ENCODE data around the gene ZFPL1.

ZFPL1 gene

GRCh38 chr11:65095974-65096806, 12.2 kb downstream of the ZFPL1 start, which contains the start of gene VPS51:
Gene VPS51, plus strand, starts transcription at chr11:65096214. Its CDS starts 37 bp downstream, at chr11:65096251.
- DNase-seq, result peak; percentile 97

- no peak for DNase-seq
Observed at GRCh38 chr11:65096926-65097325, 12.9 kb downstream of the ZFPL1 start.

- no peak for DNase-seq
Observed at GRCh38 chr11:65100674-65101350, 16.8 kb downstream of the ZFPL1 start.

GRCh38 chr11:65102142-65103095, 18.4 kb downstream of the ZFPL1 start:
- no peak for DNase-seq

GRCh38 chr11:65103476-65103875, 19.5 kb downstream of the ZFPL1 start:
- DNase-seq, result no peak

GRCh38 chr11:65104628-65105027, 20.6 kb downstream of the ZFPL1 start:
- DNase-seq, result no peak

GRCh38 chr11:65107078-65107477, 23.1 kb downstream of the ZFPL1 start:
- no peak for DNase-seq

GRCh38 chr11:65107751-65108468, 23.9 kb downstream of the ZFPL1 start:
- no peak for DNase-seq

- no peak for DNase-seq
Observed at GRCh38 chr11:65108469-65109123, 24.6 kb downstream of the ZFPL1 start.

GRCh38 chr11:65109231-65110198, 25.5 kb downstream of the ZFPL1 start:
- no peak for DNase-seq

GRCh38 chr11:65110354-65110861, 26.4 kb downstream of the ZFPL1 start:
- DNase-seq, result peak; percentile 93

- no peak for DNase-seq
Observed at GRCh38 chr11:65111159-65111743, 27.2 kb downstream of the ZFPL1 start.

GRCh38 chr11:65111744-65112545, 27.9 kb downstream of the ZFPL1 start, which contains the start of gene TM7SF2:
Gene TM7SF2, plus strand, starts transcription at chr11:65111872. Its CDS starts 144 bp downstream, at chr11:65112016.
- DNase-seq, result peak; percentile 100

- DNase-seq, result peak; percentile 87
Observed at GRCh38 chr11:65112546-65113360, 28.7 kb downstream of the ZFPL1 start.

- DNase-seq, result no peak
Observed at GRCh38 chr11:65113361-65113756, 29.3 kb downstream of the ZFPL1 start.

GRCh38 chr11:65113839-65114238, 29.8 kb downstream of the ZFPL1 start:
- DNase-seq, result no peak

- no peak for DNase-seq
Observed at GRCh38 chr11:65114538-65115171, 30.6 kb downstream of the ZFPL1 start.
